AG04450 (cell line): ENCODE measurements around the gene ENTPD6. TPM values are rescaled to one million over a fixed set of nuclear protein-coding genes. Genes with fewer than 3 reads are reported as not detected.

Experiments
- CTCF ChIA-PET: fragments of 300-600, 350-600 bp; formaldehyde crosslinking; extraction: SDS; loops from one replicate; lab custom pipeline; 2022; ENCODE audit warnings: antibody characterized with exemption, inconsistent platforms; lab: Charles Lee
- POLR2A ChIA-PET: fragments of 350-600 bp; formaldehyde crosslinking; extraction: SDS; loops from one replicate; lab custom pipeline; 2021; ENCODE audit warnings: antibody characterized with exemption, inconsistent platforms; lab: Yijun Ruan, JAX
- DNase-seq: peaks from one replicate; pipeline ENCODE4 v3.0.0-alpha.2; 2011; ENCODE audit warnings: low read depth, low spot score
- H3K27ac ChIP-seq: one replicate; pipeline ENCODE4 v1.5.1; 2012; ENCODE audit warnings: low read depth, low read length, control low read depth
- H3K27me3 ChIP-seq: one replicate; pipeline ENCODE4 v1.6.0; 2012; ENCODE audit warnings: low read length; ENCODE audit not compliant: control insufficient read depth, insufficient read depth
- H3K4me3 ChIP-seq: 2 replicates; pipeline ENCODE4 v1.5.1; 2011; ENCODE audit warnings: mild to moderate bottlenecking, low read depth, low read length, control low read depth
- H3K9me3 ChIP-seq: 2 replicates; pipeline ENCODE4 v1.5.1; 2012; ENCODE audit warnings: low read length; ENCODE audit not compliant: control insufficient read depth, insufficient read depth
- polyA plus RNA-seq: library from polyadenylated mRNA; depleted of rRNA; stranded (reverse); fragments of >200 nt; gene quantifications from 2 replicates; pipeline ENCODE4 v1.2.3, GENCODE V29; 2011
- TF ChIP-seq, protein P1 (sequence below): IDR thresholded peaks from 2 replicates; pipeline ENCODE4 v1.5.1; 2011; ENCODE audit warnings: low read depth, low read length, control low read depth, inconsistent platforms

ENTPD6 gene
- polyA plus RNA-seq, 1 experiment = 39.9 TPM

DNA sequence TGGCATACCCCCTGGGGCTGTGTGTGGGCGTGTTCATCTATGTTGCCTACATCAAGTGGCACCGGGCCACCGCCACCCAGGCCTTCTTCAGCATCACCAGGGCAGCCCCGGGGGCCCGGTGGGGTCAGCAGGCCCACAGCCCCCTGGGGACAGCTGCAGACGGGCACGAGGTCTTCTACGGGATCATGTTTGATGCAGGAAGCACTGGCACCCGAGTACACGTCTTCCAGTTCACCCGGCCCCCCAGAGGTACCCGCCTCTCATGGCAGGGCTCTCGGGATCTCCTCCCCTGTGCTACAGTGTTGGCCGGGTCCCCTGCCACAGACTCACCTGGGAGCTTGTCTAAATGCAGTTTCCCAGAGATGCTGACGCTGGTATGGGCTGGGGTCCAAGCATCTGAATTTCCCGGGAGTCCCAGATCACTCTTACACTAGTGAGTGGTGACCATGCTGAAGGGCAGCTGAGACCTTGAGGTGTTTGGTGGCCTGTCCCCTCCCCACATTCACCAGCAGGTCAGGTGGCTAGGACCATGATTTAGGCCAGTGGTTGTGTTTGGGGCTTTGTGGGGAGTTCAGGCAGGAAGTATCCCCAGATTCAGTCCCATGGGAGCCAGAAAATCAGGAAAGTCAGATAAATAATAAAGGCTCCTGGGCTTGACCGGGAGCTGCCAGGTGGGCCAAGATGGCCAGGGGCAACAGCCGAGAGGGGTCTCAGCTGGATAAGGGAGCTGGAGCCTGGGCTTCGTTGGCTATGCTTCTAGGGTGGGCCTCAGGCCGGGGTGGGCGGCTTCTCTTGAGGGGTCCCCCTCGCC lies 11.8 kb downstream of the ENTPD6 start:
- no peaks in the 10 kb centered on the region for H3K27me3 ChIP-seq
- CTCF ChIA-PET = no interaction called here
- DNase-seq = no peak
- TF ChIP-seq, protein P1, sequence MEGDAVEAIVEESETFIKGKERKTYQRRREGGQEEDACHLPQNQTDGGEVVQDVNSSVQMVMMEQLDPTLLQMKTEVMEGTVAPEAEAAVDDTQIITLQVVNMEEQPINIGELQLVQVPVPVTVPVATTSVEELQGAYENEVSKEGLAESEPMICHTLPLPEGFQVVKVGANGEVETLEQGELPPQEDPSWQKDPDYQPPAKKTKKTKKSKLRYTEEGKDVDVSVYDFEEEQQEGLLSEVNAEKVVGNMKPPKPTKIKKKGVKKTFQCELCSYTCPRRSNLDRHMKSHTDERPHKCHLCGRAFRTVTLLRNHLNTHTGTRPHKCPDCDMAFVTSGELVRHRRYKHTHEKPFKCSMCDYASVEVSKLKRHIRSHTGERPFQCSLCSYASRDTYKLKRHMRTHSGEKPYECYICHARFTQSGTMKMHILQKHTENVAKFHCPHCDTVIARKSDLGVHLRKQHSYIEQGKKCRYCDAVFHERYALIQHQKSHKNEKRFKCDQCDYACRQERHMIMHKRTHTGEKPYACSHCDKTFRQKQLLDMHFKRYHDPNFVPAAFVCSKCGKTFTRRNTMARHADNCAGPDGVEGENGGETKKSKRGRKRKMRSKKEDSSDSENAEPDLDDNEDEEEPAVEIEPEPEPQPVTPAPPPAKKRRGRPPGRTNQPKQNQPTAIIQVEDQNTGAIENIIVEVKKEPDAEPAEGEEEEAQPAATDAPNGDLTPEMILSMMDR = no peak
- no peak overlapping the region for H3K4me3 ChIP-seq
- POLR2A ChIA-PET = no interaction called here
- no peak overlapping the region for H3K27ac ChIP-seq
- no peaks in the 10 kb centered on the region; the same call in 1 of the 2 replicates for H3K9me3 ChIP-seq

DNA sequence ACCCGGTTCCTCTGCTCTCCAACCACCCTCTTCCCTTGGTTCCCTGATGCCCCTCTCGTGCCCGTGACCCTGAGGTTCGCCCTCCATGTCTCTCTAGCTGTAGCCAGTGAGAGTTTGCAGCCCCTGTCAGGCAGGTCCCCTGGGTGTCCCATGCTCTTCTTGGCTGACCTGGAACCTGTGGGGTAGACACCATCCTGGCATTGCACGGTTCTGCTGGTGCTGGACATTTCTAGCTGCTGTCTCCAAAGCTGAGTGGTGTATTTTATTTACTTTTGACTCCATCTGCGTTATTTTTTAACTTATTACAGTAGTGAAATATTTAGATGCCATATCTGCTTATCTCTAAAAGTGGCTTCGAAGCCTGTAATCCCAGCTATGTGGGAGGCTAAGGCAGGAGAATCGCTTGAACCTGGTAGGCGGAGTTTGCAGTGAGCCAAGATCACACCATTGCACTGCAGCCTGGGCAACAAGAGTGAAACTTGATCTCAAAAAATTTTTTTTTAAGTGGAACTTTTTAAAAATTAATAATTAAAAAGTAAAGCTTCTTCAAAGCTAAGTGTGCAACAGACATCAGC lies 12.5 kb downstream of the ENTPD6 start:
- TF ChIP-seq, protein P1 = no peak
- no peak overlapping the region for H3K4me3 ChIP-seq
- POLR2A ChIA-PET = no interaction called here
- H3K9me3 ChIP-seq = no peaks in the 10 kb centered on the region; the same call in 1 of the 2 replicates
- CTCF ChIA-PET = interaction anchor here (1.2 kb wide), 1 partner anchor 214 kb away, joined by 4 read pairs; no protein-coding TSS in a partner anchor
- no peak overlapping the region for H3K27ac ChIP-seq
- no peak for DNase-seq
- H3K27me3 ChIP-seq = no peaks in the 10 kb centered on the region

DNA sequence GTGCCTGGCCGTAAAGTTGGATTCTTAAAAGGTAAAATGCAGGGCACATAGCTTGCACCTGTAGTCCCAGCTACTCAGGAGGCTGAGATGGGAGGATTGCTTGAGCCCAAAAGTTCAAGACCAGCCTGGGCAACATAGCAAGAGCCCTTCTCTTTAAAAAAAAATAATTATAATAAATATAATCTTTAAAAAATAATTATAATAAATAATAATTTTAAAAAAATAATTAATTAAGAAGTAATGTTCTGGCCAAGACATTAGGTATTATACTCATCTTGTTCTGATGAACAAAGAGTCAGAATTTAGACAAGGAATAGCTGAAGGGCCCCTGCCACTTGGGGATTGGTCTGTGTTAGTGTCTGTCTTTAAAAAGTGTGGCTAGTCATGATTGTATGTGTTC lies 13.9 kb downstream of the ENTPD6 start:
- ChIA-PET POLR2A (no interaction called here), CTCF (no interaction called here)
- Histone ChIP-seq H3K4me3 (no peak overlapping the region), H3K27ac (no peak overlapping the region), H3K9me3 (no peaks in the 10 kb centered on the region; the same call in 1 of the 2 replicates), H3K27me3 (no peaks in the 10 kb centered on the region)
- TF ChIP-seq, protein P1 = no peak
- no peak for DNase-seq

DNA sequence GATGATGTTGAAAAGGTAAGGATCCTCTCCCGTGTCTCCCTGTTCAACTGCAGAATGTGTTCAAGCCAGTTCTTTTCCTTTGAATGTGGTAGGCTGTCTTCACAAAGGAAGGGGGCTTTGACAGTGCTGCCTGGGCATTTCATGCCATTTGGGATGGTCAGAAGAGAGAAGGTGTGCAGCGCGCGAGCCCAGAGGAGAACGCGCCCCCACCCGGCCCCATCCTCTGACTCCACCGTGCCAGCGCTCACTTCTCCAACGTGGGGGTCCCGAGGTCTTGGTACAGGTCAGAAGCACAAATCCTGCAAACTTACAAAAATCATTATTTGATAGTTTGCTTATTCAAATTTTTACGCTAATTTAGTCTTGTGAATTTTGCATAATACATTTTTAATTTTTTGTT lies 14.4 kb downstream of the ENTPD6 start:
- Histone ChIP-seq H3K27ac (no peak overlapping the region), H3K4me3 (no peak overlapping the region), H3K9me3 (no peaks in the 10 kb centered on the region; the same call in 1 of the 2 replicates), H3K27me3 (no peaks in the 10 kb centered on the region)
- no peak for DNase-seq
- CTCF ChIA-PET = no interaction called here
- POLR2A ChIA-PET = no interaction called here
- TF ChIP-seq, protein P1 = no peak

DNA sequence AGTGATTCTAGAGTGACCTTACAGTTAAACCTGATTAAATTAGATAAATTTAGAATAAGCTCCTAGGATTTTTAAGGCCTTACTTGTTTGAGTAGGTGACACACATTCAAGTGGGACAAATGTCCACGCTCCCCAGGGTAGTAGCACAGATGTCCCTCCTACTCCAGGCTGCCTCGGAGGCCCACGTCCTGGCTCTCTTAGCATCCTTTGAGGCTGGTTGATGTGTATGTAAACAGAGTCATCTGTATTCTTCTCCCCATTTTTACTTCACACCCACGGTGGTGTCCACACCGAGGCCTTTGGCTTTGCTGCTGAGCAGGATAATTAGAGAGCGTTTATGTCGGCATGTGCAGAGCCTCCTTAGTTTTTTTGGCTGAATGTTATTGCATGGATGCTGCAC lies 15.8 kb downstream of the ENTPD6 start:
- ChIA-PET CTCF (no interaction called here), POLR2A (no interaction called here)
- no peak overlapping the region for H3K27ac ChIP-seq
- no peaks in the 10 kb centered on the region for H3K9me3 ChIP-seq
- no peak for DNase-seq
- TF ChIP-seq, protein P1 = no peak
- no peaks in the 10 kb centered on the region for H3K27me3 ChIP-seq
- no peak overlapping the region for H3K4me3 ChIP-seq
